ENCODE results near the gene UCK2.
A peak's percentile ranks its signal among the peaks of the same experiment; 100 is the strongest.

Gene UCK2

GRCh38 chr1:165837838-165838364, 10.5 kb downstream of the UCK2 start:
- no peak for TF ChIP-seq TSHZ2 (CRISPR knock-in tag; IDR thresholded peaks at IDR 0.05)
- no peak for TF ChIP-seq ZNF70 (CRISPR knock-in tag; IDR thresholded peaks at IDR 0.05)
- no peak for TF ChIP-seq ZNF8 (CRISPR knock-in tag; IDR thresholded peaks at IDR 0.05)
- no peak for TF ChIP-seq ZFP3 (CRISPR knock-in tag; IDR thresholded peaks at IDR 0.05)
- TF ChIP-seq PATZ1 (CRISPR knock-in tag; IDR thresholded peaks at IDR 0.05; ENCODE audit: borderline replicate concordance) = no peak
- no peak for TF ChIP-seq ZFP30 (CRISPR knock-in tag; IDR thresholded peaks at IDR 0.05)
- TF ChIP-seq GLIS3 (CRISPR knock-in tag; IDR thresholded peaks at IDR 0.05) = no peak
- TF ChIP-seq RARB (CRISPR knock-in tag; IDR thresholded peaks at IDR 0.05) = no peak
- no peak for ATAC-seq

DNA sequence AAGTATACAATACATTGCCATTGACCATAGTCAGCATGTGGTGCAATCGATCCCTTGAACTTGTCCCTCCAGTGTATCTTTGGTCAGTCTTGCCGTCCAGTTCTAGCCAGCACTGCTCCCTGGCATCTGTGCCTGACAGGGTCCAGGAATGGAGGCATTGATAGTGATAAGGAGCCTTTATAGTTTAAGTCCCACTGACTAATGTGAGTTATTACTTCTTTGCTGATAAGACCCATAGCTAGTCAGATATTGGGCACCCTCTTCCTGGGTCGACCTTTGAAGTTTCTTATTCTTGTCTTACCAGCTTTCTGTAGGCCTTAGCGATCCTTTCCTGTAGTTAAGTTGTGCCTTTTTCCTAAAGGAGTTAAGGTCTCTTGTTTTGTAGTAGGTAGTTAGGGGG, 13.0 kb downstream of the UCK2 start:
- ATAC-seq = no peak
- no peak for TF ChIP-seq TCF4 (CRISPR knock-in tag; IDR thresholded peaks at IDR 0.05; ENCODE audit: borderline replicate concordance)
- TF ChIP-seq, protein P1, sequence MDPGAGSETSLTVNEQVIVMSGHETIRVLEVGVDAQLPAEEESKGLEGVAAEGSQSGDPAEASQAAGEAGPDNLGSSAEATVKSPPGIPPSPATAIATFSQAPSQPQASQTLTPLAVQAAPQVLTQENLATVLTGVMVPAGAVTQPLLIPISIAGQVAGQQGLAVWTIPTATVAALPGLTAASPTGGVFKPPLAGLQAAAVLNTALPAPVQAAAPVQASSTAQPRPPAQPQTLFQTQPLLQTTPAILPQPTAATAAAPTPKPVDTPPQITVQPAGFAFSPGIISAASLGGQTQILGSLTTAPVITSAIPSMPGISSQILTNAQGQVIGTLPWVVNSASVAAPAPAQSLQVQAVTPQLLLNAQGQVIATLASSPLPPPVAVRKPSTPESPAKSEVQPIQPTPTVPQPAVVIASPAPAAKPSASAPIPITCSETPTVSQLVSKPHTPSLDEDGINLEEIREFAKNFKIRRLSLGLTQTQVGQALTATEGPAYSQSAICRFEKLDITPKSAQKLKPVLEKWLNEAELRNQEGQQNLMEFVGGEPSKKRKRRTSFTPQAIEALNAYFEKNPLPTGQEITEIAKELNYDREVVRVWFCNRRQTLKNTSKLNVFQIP (CRISPR knock-in tag; IDR thresholded peaks at IDR 0.05; ENCODE audit: borderline replicate concordance, low read depth) = no peak
- TF ChIP-seq OSR1 (CRISPR knock-in tag; IDR thresholded peaks at IDR 0.05) = no peak
- no peak for TF ChIP-seq SNAI2 (CRISPR knock-in tag; IDR thresholded peaks at IDR 0.05)
- TF ChIP-seq RARB (CRISPR knock-in tag; IDR thresholded peaks at IDR 0.05) = no peak
- TF ChIP-seq ZFP30 (CRISPR knock-in tag; IDR thresholded peaks at IDR 0.05) = no peak
- TF ChIP-seq TOX (CRISPR knock-in tag; IDR thresholded peaks at IDR 0.05; ENCODE audit: borderline replicate concordance) = no peak
- no peak for TF ChIP-seq TSHZ2 (CRISPR knock-in tag; IDR thresholded peaks at IDR 0.05)
- TF ChIP-seq ZNF70 (CRISPR knock-in tag; IDR thresholded peaks at IDR 0.05) = no peak
- TF ChIP-seq, protein P2, sequence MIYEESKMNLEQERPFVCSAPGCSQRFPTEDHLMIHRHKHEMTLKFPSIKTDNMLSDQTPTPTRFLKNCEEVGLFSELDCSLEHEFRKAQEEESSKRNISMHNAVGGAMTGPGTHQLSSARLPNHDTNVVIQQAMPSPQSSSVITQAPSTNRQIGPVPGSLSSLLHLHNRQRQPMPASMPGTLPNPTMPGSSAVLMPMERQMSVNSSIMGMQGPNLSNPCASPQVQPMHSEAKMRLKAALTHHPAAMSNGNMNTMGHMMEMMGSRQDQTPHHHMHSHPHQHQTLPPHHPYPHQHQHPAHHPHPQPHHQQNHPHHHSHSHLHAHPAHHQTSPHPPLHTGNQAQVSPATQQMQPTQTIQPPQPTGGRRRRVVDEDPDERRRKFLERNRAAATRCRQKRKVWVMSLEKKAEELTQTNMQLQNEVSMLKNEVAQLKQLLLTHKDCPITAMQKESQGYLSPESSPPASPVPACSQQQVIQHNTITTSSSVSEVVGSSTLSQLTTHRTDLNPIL (CRISPR knock-in tag; IDR thresholded peaks at IDR 0.05; ENCODE audit: low read depth) = no peak
- TF ChIP-seq ARNTL (CRISPR knock-in tag; IDR thresholded peaks at IDR 0.05; ENCODE audit: borderline replicate concordance, low read depth) = no peak

GRCh38 chr1:165841582-165842017, 14.2 kb downstream of the UCK2 start:
- ATAC-seq = peak; percentile 9; the same call in 1 of the 3 replicates
- no peak for TF ChIP-seq PPARA (CRISPR knock-in tag; IDR thresholded peaks at IDR 0.05; ENCODE audit: borderline replicate concordance)
- no peak for TF ChIP-seq OSR1 (CRISPR knock-in tag; IDR thresholded peaks at IDR 0.05)
